ENCODE results near the gene SBNO2. TPM values are rescaled to one million over a fixed set of nuclear protein-coding genes. Genes with fewer than 3 reads are reported as not detected.

The SBNO2 gene
- total and polyA plus RNA-seq, 2 of the 4 experiments (the other 2 are of a cell fraction) = 13.4 to 40.5 TPM

- Histone ChIP-seq H2AK5ac (ENCODE audit: low read depth, low read length) (no peak overlapping the region), H2BK15ac (ENCODE audit: low read depth, low read length) (no peak overlapping the region), H3K27ac (ENCODE audit: insufficient read depth, low read length) (no peak overlapping the region), H2BK5ac (ENCODE audit: low read depth, low read length, poor library complexity, severe bottlenecking) (no peak overlapping the region), H2BK20ac (ENCODE audit: low read depth, low read length) (no peak overlapping the region), H4K5ac (ENCODE audit: low read depth, low read length) (no peak overlapping the region), H3K9me3 (ENCODE audit: control insufficient read depth, insufficient read depth, low read length) (no peaks in the 10 kb centered on the region), H3K4me3 (ENCODE audit: insufficient read depth, low read depth, low read length) (no peak overlapping the region), H2BK120ac (ENCODE audit: low read depth, low read length) (no peak overlapping the region), H3K9me1 (ENCODE audit: insufficient read depth, low read length) (no peaks in the 10 kb centered on the region), H3K18ac (ENCODE audit: low read depth, low read length) (no peak overlapping the region), H3K4ac (ENCODE audit: low read depth, low read length) (no peak overlapping the region), H3K56ac (ENCODE audit: extremely low read depth, insufficient read depth, low read length) (no peak overlapping the region), H3K9ac (ENCODE audit: low read depth, low read length) (no peak overlapping the region), H3K36me3 (ENCODE audit: control insufficient read depth, insufficient read depth, low read length) (peaks cover 86% of the 10 kb centered on the region), H3K79me1 (ENCODE audit: low read depth in 1 of 2, low read length in 2 of 2) (peaks cover 11 to 41% of the 10 kb centered on the region in 2 experiments), H2AFZ (replicated peaks; ENCODE audit: low read length, poor library complexity) (no peak overlapping the region), H2AK9ac (replicated peaks; ENCODE audit: low read depth, low read length, poor library complexity) (peak overlapping the region; percentile 16), H3K14ac (replicated peaks; ENCODE audit: low read depth, low read length) (no peak overlapping the region), H4K8ac (ENCODE audit: low read depth in 2 of 2, low read length in 2 of 2) (no peak overlapping the region), H3K4me2 (ENCODE audit: low read depth, low read length) (no peak overlapping the region), H3K27me3 (ENCODE audit: control insufficient read depth, insufficient read depth, low read length) (no peaks in the 10 kb centered on the region), H4K20me1 (ENCODE audit: insufficient read depth, low read length) (peaks cover 19% of the 10 kb centered on the region), H4K91ac (ENCODE audit: insufficient read depth, low read depth, low read length) (no peak overlapping the region), H3K23ac (ENCODE audit: low read depth, low read length) (no peak overlapping the region), H3K4me1 (ENCODE audit: control insufficient read depth, insufficient read depth, low read length) (peaks cover 11% of the 10 kb centered on the region)
- no peak for DNase-seq
- no peak for TF ChIP-seq MXI1 (IDR thresholded peaks at IDR 0.05; ENCODE audit: borderline replicate concordance, low read depth, low read length)
- TF ChIP-seq MAFK (IDR thresholded peaks at IDR 0.05; ENCODE audit: low read depth, low read length) = no peak
- TF ChIP-seq SMC3 (IDR thresholded peaks at IDR 0.05; ENCODE audit: low read depth, low read length) = no peak
- TF ChIP-seq CEBPB (IDR thresholded peaks at IDR 0.05; ENCODE audit: low read depth, low read length) = no peak
- TF ChIP-seq BHLHE40 (IDR thresholded peaks at IDR 0.05; ENCODE audit: low read depth, low read length) = no peak
- TF ChIP-seq NFE2L2 (IDR thresholded peaks at IDR 0.05; ENCODE audit: low read depth, low read length) = no peak
- no peak for TF ChIP-seq USF2 (IDR thresholded peaks at IDR 0.05; ENCODE audit: low read depth, low read length)
- no peak for TF ChIP-seq FOS (IDR thresholded peaks at IDR 0.05; ENCODE audit: low read depth, low read length)
- TF ChIP-seq CHD1 (IDR thresholded peaks at IDR 0.05; ENCODE audit: low read depth, low read length) = no peak
- TF ChIP-seq CTCF (conservative IDR thresholded peaks at IDR 0.05; ENCODE audit: low read depth, low read length) = no peak
- TF ChIP-seq ELK1 (IDR thresholded peaks at IDR 0.05; ENCODE audit: borderline replicate concordance, low read depth, low read length) = no peak
- TF ChIP-seq RFX5 (IDR thresholded peaks at IDR 0.05; ENCODE audit: low read depth, low read length) = no peak
- no peak for TF ChIP-seq RAD21 (IDR thresholded peaks at IDR 0.05; ENCODE audit: low read length)
- no peak for TF ChIP-seq POLR2A (IDR thresholded peaks at IDR 0.05; ENCODE audit: low read depth, low read length)
- no peak for TF ChIP-seq MAZ (IDR thresholded peaks at IDR 0.05; ENCODE audit: borderline replicate concordance, low read depth, low read length)
- 95% methylated on average over 37 of the region's 52 CpGs; no CpG with 5 or more reads in 1 of the 2 experiments for WGBS, 2 experiments (ENCODE audit: extremely low coverage in 2 of 2, insufficient read length in 1 of 2)
- no peak for ATAC-seq (ENCODE audit: low read depth)
- POLR2A ChIA-PET (ENCODE audit: unreplicated experiment) = no interaction called here
- CTCF ChIA-PET = no interaction called here
- intact Hi-C loops (cut with micrococcal nuclease) (no loop called here), dilution Hi-C loops (cut with HindIII; ENCODE audit: low sequenced_read_pairs, unreplicated experiment) (no loop called here), in situ Hi-C loops (cut with MboI; ENCODE audit: low sequenced_read_pairs) (no loop called here)
- no TSS peak for BruUV-seq (replicated peaks)
These were observed 57.1 kb downstream of the SBNO2 start for GRCh38 chr19:1116726-1117581.

All from IMR-90 (cell line).